Measurements from ENCODE around the gene WNK4. TPM values are rescaled to one million over a fixed set of nuclear protein-coding genes. Genes with fewer than 3 reads are reported as not detected.

WNK4 gene
- total RNA-seq, 1 donor from 2014 or later: 5.8 TPM

- peaks cover 5% of the 10 kb centered on the region for H3K9me3 Mint-ChIP-seq (ENCODE audit: low read depth)
- peak; percentile 93 for DNase-seq (ENCODE audit: low spot score, unreplicated experiment)
- H3K27ac Mint-ChIP-seq: peak within 1 kb of the TSS; percentile 99
- H3K36me3 Mint-ChIP-seq (ENCODE audit: insufficient read depth): no peaks in the 10 kb centered on the region
- peaks cover 3% of the 10 kb centered on the region for H3K27me3 Mint-ChIP-seq
- no peak for TF ChIP-seq CTCF (IDR thresholded peaks at IDR 0.05; ENCODE audit: unreplicated experiment)
- peaks cover 20% of the 10 kb centered on the region for H3K4me1 Mint-ChIP-seq (ENCODE audit: low read depth)
- peak within 1 kb of the TSS; percentile 89 for H3K4me3 Mint-ChIP-seq (ENCODE audit: low read depth)
Observed at GRCh38 chr17:42744806-42745617, 35.4 kb upstream of the WNK4 start, which contains the start of gene EZH1. EZH1 (minus strand) TSS chr17:42745040; CDS start chr17:42728941, 16,099 bp downstream.

GRCh38 chr17:42748202-42748907, 32.1 kb upstream of the WNK4 start:
- no peak for DNase-seq (ENCODE audit: low spot score, unreplicated experiment)
- no peaks in the 10 kb centered on the region for H3K36me3 Mint-ChIP-seq (ENCODE audit: insufficient read depth)
- H3K27me3 Mint-ChIP-seq: peaks cover 8% of the 10 kb centered on the region
- no peak overlapping the region for H3K27ac Mint-ChIP-seq
- peaks cover 5% of the 10 kb centered on the region for H3K9me3 Mint-ChIP-seq (ENCODE audit: low read depth)
- H3K4me1 Mint-ChIP-seq (ENCODE audit: low read depth): peaks cover 14% of the 10 kb centered on the region
- no peak overlapping the region for H3K4me3 Mint-ChIP-seq (ENCODE audit: low read depth)
- TF ChIP-seq CTCF (IDR thresholded peaks at IDR 0.05; ENCODE audit: unreplicated experiment): no peak

- peaks cover 7% of the 10 kb centered on the region for H3K4me1 Mint-ChIP-seq (ENCODE audit: low read depth)
- H3K4me3 Mint-ChIP-seq (ENCODE audit: low read depth): no peak overlapping the region
- peaks cover 5% of the 10 kb centered on the region for H3K9me3 Mint-ChIP-seq (ENCODE audit: low read depth)
- DNase-seq (ENCODE audit: low spot score, unreplicated experiment): no peak
- no peak for TF ChIP-seq CTCF (IDR thresholded peaks at IDR 0.05; ENCODE audit: unreplicated experiment)
- H3K36me3 Mint-ChIP-seq (ENCODE audit: insufficient read depth): no peaks in the 10 kb centered on the region
- H3K27ac Mint-ChIP-seq: no peak overlapping the region
- peaks cover 12% of the 10 kb centered on the region for H3K27me3 Mint-ChIP-seq
Observed at GRCh38 chr17:42748908-42749798, 31.3 kb upstream of the WNK4 start.

GRCh38 chr17:42750739-42751344, 29.6 kb upstream of the WNK4 start:
- Mint-ChIP-seq H3K4me3 (ENCODE audit: low read depth) (no peak overlapping the region), H3K27ac (no peak overlapping the region), H3K9me3 (ENCODE audit: low read depth) (no peaks in the 10 kb centered on the region), H3K36me3 (ENCODE audit: insufficient read depth) (no peaks in the 10 kb centered on the region), H3K4me1 (ENCODE audit: low read depth) (peaks cover 4% of the 10 kb centered on the region), H3K27me3 (peaks cover 22% of the 10 kb centered on the region)
- DNase-seq (ENCODE audit: low spot score, unreplicated experiment): no peak
- TF ChIP-seq CTCF (IDR thresholded peaks at IDR 0.05; ENCODE audit: unreplicated experiment): no peak

All from progenitor cell of endocrine pancreas (in vitro differentiated cells).